OCI-LY1 (cell line): ENCODE results near the gene ABCB8.
A peak's percentile ranks its signal among the peaks of the same experiment; 100 is the strongest.

Experiments
- H2AFZ ChIP-seq: fragments of 200-600 bp; sonication (generic), shearing (Covaris generic); 2 replicates; pipeline ENCODE4 v1.6.0; 2014; ENCODE audit warnings: antibody characterized with exemption, mild to moderate bottlenecking, low read length
- H3F3A ChIP-seq: fragments of 200-600 bp; sonication (generic), shearing (Covaris generic); 2 replicates; pipeline ENCODE4 v1.6.0; 2014; ENCODE audit warnings: mild to moderate bottlenecking, antibody characterized with exemption, low read length, moderate library complexity; ENCODE audit not compliant: insufficient read depth
- H3K27ac ChIP-seq: fragments of 200-600 bp; sonication (generic); 2 replicates; pipeline ENCODE4 v1.5.1; 2014; ENCODE audit warnings: low read length, mixed run types, mild to moderate bottlenecking, low read depth; ENCODE audit not compliant: poor library complexity, severe bottlenecking
- H3K27me3 ChIP-seq: fragments of 200-600 bp; sonication (generic); 2 replicates; pipeline ENCODE4 v1.6.0; 2014; ENCODE audit warnings: antibody characterized with exemption, mild to moderate bottlenecking, low read length, moderate library complexity; ENCODE audit not compliant: insufficient read depth
- H3K36me3 ChIP-seq: fragments of 200-600 bp; sonication (generic); 2 replicates; pipeline ENCODE4 v1.6.1; 2014; ENCODE audit warnings: mild to moderate bottlenecking, antibody characterized with exemption, low read length, moderate library complexity, mixed read lengths; ENCODE audit not compliant: insufficient read depth
- H3K4me1 ChIP-seq: fragments of 200-600 bp; sonication (generic); 2 replicates; pipeline ENCODE4 v1.5.1; 2014; ENCODE audit warnings: mild to moderate bottlenecking, low read length, moderate library complexity; ENCODE audit not compliant: insufficient read depth, severe bottlenecking
- H3K4me2 ChIP-seq: fragments of 200-600 bp; sonication (generic), shearing (Covaris generic); 2 replicates; pipeline ENCODE4 v1.6.1; 2014; ENCODE audit warnings: low read length
- H3K4me3 ChIP-seq: fragments of 200-600 bp; sonication (generic); 2 replicates; pipeline ENCODE4 v1.5.1; 2014; ENCODE audit warnings: low read length, low read depth, mild to moderate bottlenecking, mixed read lengths; ENCODE audit not compliant: poor library complexity, severe bottlenecking
- H3K79me2 ChIP-seq: fragments of 200-600 bp; shearing (Covaris generic); 2 replicates; pipeline ENCODE4 v1.6.1; 2016; ENCODE audit warnings: mixed run types, low read length, mixed read lengths; ENCODE audit not compliant: insufficient read depth
- H3K9ac ChIP-seq: fragments of 200-600 bp; sonication (generic), shearing (Covaris generic); 2 replicates; pipeline ENCODE4 v1.6.1; 2014; ENCODE audit warnings: mild to moderate bottlenecking, low read length, mixed read lengths
- H3K9me2 ChIP-seq: fragments of 200-600 bp; sonication (generic), shearing (Covaris generic); 2 replicates; pipeline ENCODE4 v1.6.1; 2014; ENCODE audit warnings: low read depth, mild to moderate bottlenecking, low read length, mixed read lengths
- H3K9me3 ChIP-seq: fragments of 200-600 bp; shearing (Covaris generic); 2 replicates; pipeline ENCODE4 v1.6.1; 2014; ENCODE audit warnings: low read length, mixed read lengths
- H4K20me1 ChIP-seq: fragments of 200-600 bp; sonication (generic), shearing (Covaris generic); 2 replicates; pipeline ENCODE4 v1.6.0; 2016; ENCODE audit warnings: mild to moderate bottlenecking, low read length; ENCODE audit not compliant: insufficient read depth
- CTCF ChIP-seq: fragments of 200-600 bp; sonication (generic), shearing (Covaris generic); IDR thresholded peaks from 2 replicates; pipeline ENCODE4 v1.5.1; 2017; ENCODE audit warnings: mild to moderate bottlenecking, antibody characterized with exemption, low read length, moderate library complexity, mixed read lengths
- EZH2 ChIP-seq: fragments of 200-600 bp; sonication (generic), shearing (Covaris generic); IDR thresholded peaks from 2 replicates; pipeline ENCODE4 v1.8.0; 2017; ENCODE audit warnings: borderline replicate concordance, mixed run types, mild to moderate bottlenecking, antibody characterized with exemption, low read length, moderate library complexity, mixed read lengths

ABCB8 gene

DNA sequence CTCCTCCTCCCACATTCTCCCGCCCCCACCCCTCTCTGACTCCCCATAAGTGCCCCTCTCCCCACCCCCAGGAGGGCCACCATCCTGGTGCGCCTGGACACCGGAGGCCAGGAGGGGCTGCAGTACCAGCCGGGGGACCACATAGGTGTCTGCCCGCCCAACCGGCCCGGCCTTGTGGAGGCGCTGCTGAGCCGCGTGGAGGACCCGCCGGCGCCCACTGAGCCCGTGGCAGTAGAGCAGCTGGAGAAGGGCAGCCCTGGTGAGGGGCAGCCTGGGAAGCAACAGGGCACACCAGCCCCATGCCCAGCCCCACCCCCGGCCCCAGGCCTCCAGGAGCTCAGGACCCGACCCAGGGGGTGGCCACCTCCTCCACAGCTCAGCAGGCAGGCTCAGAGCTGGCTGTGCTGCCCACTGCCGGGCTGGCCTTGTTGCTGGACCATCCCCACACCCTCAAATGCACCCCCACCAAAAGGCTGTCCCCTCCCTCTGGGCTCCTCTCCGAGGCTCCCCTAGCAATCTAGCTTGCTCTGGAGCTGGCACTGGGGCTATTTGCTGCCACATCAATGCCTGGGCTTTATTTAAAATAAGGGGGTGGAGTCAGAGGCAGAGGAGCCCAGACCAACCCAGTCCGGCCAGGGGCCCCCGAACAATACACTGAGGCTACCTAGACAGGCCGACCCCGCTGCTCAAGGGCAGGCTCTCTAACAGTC lies 18.8 kb upstream of the ABCB8 start:
- Histone ChIP-seq H3K9ac (no peak overlapping the region), H3K27me3 (peaks cover 4% of the 10 kb centered on the region; the same call in 1 of the 2 replicates), H3F3A (no peaks in the 10 kb centered on the region), H3K36me3 (no peaks in the 10 kb centered on the region), H2AFZ (no peak overlapping the region), H3K79me2 (no peaks in the 10 kb centered on the region), H3K9me2 (no peaks in the 10 kb centered on the region), H3K4me2 (no peak overlapping the region), H3K9me3 (no peaks in the 10 kb centered on the region), H4K20me1 (no peaks in the 10 kb centered on the region), H3K27ac (no peak overlapping the region), H3K4me1 (peaks cover 18% of the 10 kb centered on the region), H3K4me3 (no peak overlapping the region)
- TF ChIP-seq CTCF = 0 out of 2 replicates have a peak, but pooled peaks have one; percentile 21
- no peak for TF ChIP-seq EZH2

DNA sequence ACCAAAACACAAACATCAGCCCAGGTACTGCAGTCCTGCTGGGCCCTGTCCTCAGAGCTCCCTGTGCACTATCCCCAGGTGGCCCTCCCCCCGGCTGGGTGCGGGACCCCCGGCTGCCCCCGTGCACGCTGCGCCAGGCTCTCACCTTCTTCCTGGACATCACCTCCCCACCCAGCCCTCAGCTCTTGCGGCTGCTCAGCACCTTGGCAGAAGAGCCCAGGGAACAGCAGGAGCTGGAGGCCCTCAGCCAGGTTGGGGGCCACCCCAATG lies 18.3 kb upstream of the ABCB8 start:
- no peak overlapping the region for H3K9ac ChIP-seq
- no peak overlapping the region for H3K27ac ChIP-seq
- no peaks in the 10 kb centered on the region for H3K36me3 ChIP-seq
- no peaks in the 10 kb centered on the region for H3K9me2 ChIP-seq
- H2AFZ ChIP-seq = no peak overlapping the region
- H3F3A ChIP-seq = no peaks in the 10 kb centered on the region
- H4K20me1 ChIP-seq = no peaks in the 10 kb centered on the region
- H3K4me2 ChIP-seq = no peak overlapping the region
- peaks cover 4% of the 10 kb centered on the region; the same call in 1 of the 2 replicates for H3K27me3 ChIP-seq
- no peaks in the 10 kb centered on the region for H3K79me2 ChIP-seq
- TF ChIP-seq EZH2 (no peak), CTCF (no peak)
- H3K4me3 ChIP-seq = no peak overlapping the region
- H3K9me3 ChIP-seq = no peaks in the 10 kb centered on the region
- peaks cover 20% of the 10 kb centered on the region for H3K4me1 ChIP-seq

- no peak for TF ChIP-seq CTCF
- no peak for TF ChIP-seq EZH2
- Histone ChIP-seq H3F3A (no peaks in the 10 kb centered on the region), H3K9ac (no peak overlapping the region), H3K4me3 (no peak overlapping the region), H3K27me3 (peaks cover 4% of the 10 kb centered on the region; the same call in 1 of the 2 replicates), H3K4me1 (peaks cover 20% of the 10 kb centered on the region), H3K9me3 (no peaks in the 10 kb centered on the region), H3K4me2 (no peak overlapping the region), H3K36me3 (no peaks in the 10 kb centered on the region), H3K79me2 (no peaks in the 10 kb centered on the region), H2AFZ (no peak overlapping the region), H4K20me1 (no peaks in the 10 kb centered on the region), H3K9me2 (no peaks in the 10 kb centered on the region), H3K27ac (no peak overlapping the region)
Observed at GRCh38 chr7:151010307-151011096, 17.7 kb upstream of the ABCB8 start.
